Fibroblast of lung (primary cell): ENCODE measurements around the gene SLC12A4. TPM values are rescaled to one million over a fixed set of nuclear protein-coding genes. Genes with fewer than 3 reads are reported as not detected.
A peak's percentile ranks its signal among the peaks of the same experiment; 100 is the strongest.

ENCODE experiments used
- DNase-seq, 2 donors: peaks; one replicate each; pipeline versions ENCODE4 v3.0.0 to v3.0.0-alpha.2; 2010; ENCODE audit warnings: low read depth in 2 of 2
- H2AFZ ChIP-seq: 2 replicates; pipeline ENCODE4 v1.5.1; 2012; ENCODE audit warnings: low read length, control low read depth, inconsistent platforms
- H3K27ac ChIP-seq: 2 replicates; pipeline ENCODE4 v1.5.1; 2011; ENCODE audit warnings: low read length, control low read depth; ENCODE audit not compliant: insufficient read depth
- H3K27me3 ChIP-seq: 2 replicates; pipeline ENCODE4 v1.5.1; 2011; ENCODE audit warnings: mild to moderate bottlenecking, low read length; ENCODE audit not compliant: control insufficient read depth, insufficient read depth
- H3K36me3 ChIP-seq: 2 replicates; pipeline ENCODE4 v1.5.1; 2011; ENCODE audit warnings: low read length; ENCODE audit not compliant: control insufficient read depth, insufficient read depth
- H3K4me1 ChIP-seq: 2 replicates; pipeline ENCODE4 v1.5.1; 2011; ENCODE audit warnings: low read length; ENCODE audit not compliant: control insufficient read depth, insufficient read depth; ENCODE audit errors: extremely low read depth
- H3K4me2 ChIP-seq: 2 replicates; pipeline ENCODE4 v1.5.1; 2011; ENCODE audit warnings: low read length, control low read depth; ENCODE audit not compliant: insufficient read depth; ENCODE audit errors: extremely low read depth
- H3K4me3 ChIP-seq, 4 experiments: fragments of 200-600 bp in 1 of 4; sonication (generic) in 1 of 4; replicated peaks in 1 of 4; 2 replicates each; pipeline ENCODE4 v1.5.1; 2011 to 2016; ENCODE audit warnings: low read length in 4 of 4, low read depth in 3 of 4, mild to moderate bottlenecking in 3 of 4, control low read depth in 2 of 4, inconsistent platforms in 1 of 4, mixed read lengths in 1 of 4; ENCODE audit not compliant: insufficient read depth in 1 of 4; ENCODE audit errors: control extremely low read depth in 1 of 4
- H3K79me2 ChIP-seq: 2 replicates; pipeline ENCODE4 v1.5.1; 2012; ENCODE audit warnings: mild to moderate bottlenecking, low read length, inconsistent platforms; ENCODE audit not compliant: control insufficient read depth, insufficient read depth
- H3K9ac ChIP-seq: 2 replicates; pipeline ENCODE4 v1.5.1; 2011; ENCODE audit warnings: mild to moderate bottlenecking, low read length, control low read depth; ENCODE audit not compliant: insufficient read depth
- H3K9me3 ChIP-seq: 2 replicates; pipeline ENCODE4 v1.5.1; 2012; ENCODE audit warnings: low read depth, low read length; ENCODE audit not compliant: control insufficient read depth, insufficient read depth
- H4K20me1 ChIP-seq: 2 replicates; pipeline ENCODE4 v1.5.1; 2011; ENCODE audit warnings: low read length; ENCODE audit not compliant: control insufficient read depth, insufficient read depth; ENCODE audit errors: extremely low read depth
- CTCF ChIP-seq, 2 donors: IDR thresholded peaks in 1 of 2; conservative IDR thresholded peaks in 1 of 2; 1 replicate in 1 of 2; 2 replicates in 1 of 2; pipeline ENCODE4 v1.5.1; 2011 to 2012; ENCODE audit warnings: low read length in 2 of 2, control low read depth in 1 of 2, inconsistent platforms in 1 of 2, low read depth in 1 of 2, mild to moderate bottlenecking in 1 of 2
- EZH2 ChIP-seq: IDR thresholded peaks from 2 replicates; pipeline ENCODE4 v1.5.1; 2012; ENCODE audit warnings: low read length, control low read depth, mild to moderate bottlenecking; ENCODE audit errors: missing control alignments
- polyA plus RNA-seq, 2 donors: library from polyadenylated mRNA; depleted of rRNA in 1 of 2; stranded (reverse) in 1 of 2; unstranded in 1 of 2; fragments of >200 nt; gene quantifications; 2 replicates each; pipeline ENCODE4 v1.2.1, GENCODE V29; 2011 to 2012; ENCODE audit warnings: missing spikeins in 1 of 2
- total RNA-seq: library from RNA; depleted of rRNA; stranded (reverse); fragments of >200 nt; gene quantifications from 2 replicates; pipeline ENCODE4 v1.2.1, GENCODE V29; 2014

The SLC12A4 gene
- total and polyA plus RNA-seq, 2 donors (not counting 1 experiment from before 2014, with no cell fraction given) = 42.2 to 120 TPM

GRCh38 chr16:67961551-67961957 is 6.9 kb downstream of the SLC12A4 start:
- Histone ChIP-seq H3K4me1 (peaks cover 33% of the 10 kb centered on the region), H4K20me1 (no peaks in the 10 kb centered on the region), H3K4me3 (no peak overlapping the region), H3K27ac (no peak overlapping the region), H3K4me2 (no peak overlapping the region), H3K9ac (no peak overlapping the region), H3K79me2 (peaks cover 73% of the 10 kb centered on the region), H3K36me3 (peaks cover 38% of the 10 kb centered on the region), H3K27me3 (no peaks in the 10 kb centered on the region), H3K9me3 (no peaks in the 10 kb centered on the region), H2AFZ (no peak overlapping the region)
- DNase-seq = no peak
- no peak for TF ChIP-seq EZH2
- no peak for TF ChIP-seq CTCF (conservative IDR thresholded peaks at IDR 0.05 in 1 of 2, IDR thresholded peaks at IDR 0.05 in 1 of 2; ENCODE audit: low read depth in 1 of 2, low read length in 2 of 2)

GRCh38 chr16:67959536-67960329 is 8.7 kb downstream of the SLC12A4 start:
- H3K36me3 ChIP-seq = peaks cover 41% of the 10 kb centered on the region
- H3K4me3 ChIP-seq = no peak overlapping the region
- H3K27ac ChIP-seq = peak overlapping the region; percentile 65
- DNase-seq = peak; percentile 46 to 86
- no peak overlapping the region for H3K9ac ChIP-seq
- peaks cover 56% of the 10 kb centered on the region for H3K79me2 ChIP-seq
- H4K20me1 ChIP-seq = no peaks in the 10 kb centered on the region
- H2AFZ ChIP-seq = no peak overlapping the region
- TF ChIP-seq CTCF (conservative IDR thresholded peaks at IDR 0.05 in 1 of 2, IDR thresholded peaks at IDR 0.05 in 1 of 2; ENCODE audit: low read depth in 1 of 2, low read length in 2 of 2) (no peak), EZH2 (no peak)
- no peaks in the 10 kb centered on the region for H3K9me3 ChIP-seq
- peak overlapping the region; percentile 17 for H3K4me2 ChIP-seq
- H3K4me1 ChIP-seq = peaks cover 23% of the 10 kb centered on the region
- H3K27me3 ChIP-seq = no peaks in the 10 kb centered on the region

- no peaks in the 10 kb centered on the region for H3K9me3 ChIP-seq
- no peak overlapping the region for H2AFZ ChIP-seq
- peaks cover 45% of the 10 kb centered on the region for H3K36me3 ChIP-seq
- H3K9ac ChIP-seq = no peak overlapping the region
- no peaks in the 10 kb centered on the region for H4K20me1 ChIP-seq
- H3K27ac ChIP-seq = no peak overlapping the region
- peaks cover 37% of the 10 kb centered on the region for H3K79me2 ChIP-seq
- no peaks in the 10 kb centered on the region for H3K27me3 ChIP-seq
- no peak overlapping the region for H3K4me2 ChIP-seq
- TF ChIP-seq EZH2 (no peak), CTCF (conservative IDR thresholded peaks at IDR 0.05 in 1 of 2, IDR thresholded peaks at IDR 0.05 in 1 of 2; ENCODE audit: low read depth in 1 of 2, low read length in 2 of 2) (no peak)
- H3K4me3 ChIP-seq = no peak overlapping the region
- H3K4me1 ChIP-seq = peaks cover 18% of the 10 kb centered on the region
- DNase-seq = no peak
These were observed 10.8 kb downstream of the SLC12A4 start for GRCh38 chr16:67957622-67958021.
